Left forelimb (tissue), 1 donor: ENCODE data around the gene YLPM1.

Experiments
- DNase-seq: peaks from one replicate; pipeline ENCODE4 v3.0.0-alpha.2; 2018; ENCODE audit warnings: low spot score

Gene YLPM1

GRCh38 chr14:74868739-74869138 lies 105.6 kb downstream of the YLPM1 start:
- no peak for DNase-seq

- no peak for DNase-seq
These were observed 108.7 kb downstream of the YLPM1 start for GRCh38 chr14:74871819-74872218.

GRCh38 chr14:74875204-74875603 lies 112.1 kb downstream of the YLPM1 start:
- DNase-seq, result no peak

- no peak for DNase-seq
These were observed 113.1 kb downstream of the YLPM1 start, which contains the start of gene PROX2 for GRCh38 chr14:74875941-74876913. Gene PROX2, minus strand, starts transcription at chr14:74876145. Its CDS starts 12,311 bp downstream, at chr14:74863834.

GRCh38 chr14:74879427-74880182 lies 116.5 kb downstream of the YLPM1 start:
- DNase-seq, result no peak

- DNase-seq, result peak; percentile 92
These were observed 118.5 kb downstream of the YLPM1 start, which contains the start of gene DLST for GRCh38 chr14:74881431-74882102. Gene DLST, plus strand, starts transcription at chr14:74881916. Its CDS starts 38 bp downstream, at chr14:74881954.

- no peak for DNase-seq
These were observed 119.2 kb downstream of the YLPM1 start for GRCh38 chr14:74882103-74882920.
